Vagina (tissue), 2 donors: ENCODE measurements around the gene COL1A2.

ENCODE experiments used
- CTCF ChIP-seq, 3 experiments: fragments of 450-650 bp in 2 of 3; fragments of 200-600 bp in 1 of 3; sonication (generic) in 1 of 3; IDR thresholded peaks; one replicate each; pipeline ENCODE4 v1.5.1; 2017 to 2019; ENCODE audit warnings: antibody characterized with exemption in 3 of 3, mild to moderate bottlenecking in 2 of 3, moderate library complexity in 2 of 3
- POLR2A ChIP-seq, 2 donors: fragments of 450-650 bp; IDR thresholded peaks; one replicate each; pipeline ENCODE4 v1.6.1; 2017; ENCODE audit warnings: antibody characterized with exemption in 2 of 2, mild to moderate bottlenecking in 2 of 2, moderate library complexity in 2 of 2
- POLR2AphosphoS5 ChIP-seq, 2 donors: sonication (generic); formaldehyde crosslinking; IDR thresholded peaks; one replicate each; pipeline ENCODE4 v1.9.0; 2017; ENCODE audit warnings: antibody characterized with exemption in 2 of 2, mild to moderate bottlenecking in 2 of 2, low read depth in 1 of 2; ENCODE audit not compliant: insufficient read depth in 1 of 2

DNA sequence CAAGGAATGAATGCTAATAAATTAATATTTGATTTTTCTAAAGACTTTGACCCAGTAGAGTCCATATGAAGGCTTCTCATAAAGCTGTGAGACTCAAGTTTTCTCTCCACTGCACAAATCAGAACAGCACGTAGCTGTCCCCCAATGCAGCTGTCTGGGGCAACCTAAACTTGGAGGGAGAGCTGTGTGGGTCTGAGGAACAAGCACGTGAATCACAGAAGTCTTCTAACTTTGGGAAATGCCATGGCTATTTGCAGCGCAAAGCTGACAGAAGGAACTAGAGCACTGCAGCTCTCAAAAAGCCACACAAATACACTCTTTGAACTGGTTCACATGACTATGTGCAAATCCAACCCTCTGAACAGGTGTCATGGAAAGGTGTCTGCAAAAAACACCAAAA lies 47.9 kb downstream of the COL1A2 start:
- no peak for TF ChIP-seq CTCF (IDR thresholded peaks at IDR 0.05)
- no peak for TF ChIP-seq POLR2AphosphoS5 (IDR thresholded peaks at IDR 0.05; ENCODE audit: insufficient read depth in 1 of 2, low read depth in 1 of 2)
- no peak for TF ChIP-seq POLR2A (IDR thresholded peaks at IDR 0.05)
